Measurements from ENCODE around the gene IRF9.

IRF9 gene

GRCh38 chr14:24186831-24187538 is 25.9 kb downstream of the IRF9 start:
- Histone ChIP-seq H3K14ac (ENCODE audit: low read length) (no peak overlapping the region), H2BK12ac (ENCODE audit: low read length) (no peak overlapping the region), H2BK15ac (ENCODE audit: low read length) (no peak overlapping the region), H3K36me3 (replicated peaks in 1 of 2; ENCODE audit: control insufficient read depth in 2 of 2, insufficient read depth in 2 of 2, low read length in 2 of 2) (peaks cover 51 to 77% of the 10 kb centered on the region in 2 donors), H3K79me1 (ENCODE audit: low read depth, low read length) (peaks cover 7% of the 10 kb centered on the region), H3K4me1 (ENCODE audit: control insufficient read depth in 2 of 2, insufficient read depth in 1 of 2, low read depth in 1 of 2, low read length in 2 of 2) (peaks cover 4 to 7% of the 10 kb centered on the region in 2 donors), H3K27me3 (ENCODE audit: control insufficient read depth in 3 of 3, insufficient read depth in 3 of 3, low read depth in 1 of 3, low read length in 3 of 3) (no peaks in the 10 kb centered on the region), H2BK120ac (ENCODE audit: low read depth, low read length) (no peak overlapping the region), H2AK5ac (ENCODE audit: low read depth, low read length) (no peak overlapping the region), H2AFZ (ENCODE audit: low read length) (no peak overlapping the region), H3K4me2 (ENCODE audit: insufficient read depth, low read length, poor library complexity, severe bottlenecking) (no peak overlapping the region), H4K91ac (ENCODE audit: low read depth, low read length, poor library complexity) (no peak overlapping the region), H3K4ac (ENCODE audit: low read length) (no peak overlapping the region), H4K8ac (ENCODE audit: low read depth, low read length) (no peak overlapping the region), H3K27ac (replicated peaks; ENCODE audit: low read length) (no peak overlapping the region), H3K9me3 (replicated peaks in 1 of 2; ENCODE audit: control insufficient read depth in 2 of 2, insufficient read depth in 1 of 2, low read depth in 1 of 2, low read length in 2 of 2) (no peaks in the 10 kb centered on the region), H3K18ac (ENCODE audit: low read length) (no peak overlapping the region), H2BK5ac (ENCODE audit: low read length) (no peak overlapping the region), H3K9ac (ENCODE audit: low read depth, low read length, poor library complexity) (no peak overlapping the region), H3K23ac (ENCODE audit: low read depth, low read length, poor library complexity) (no peak overlapping the region), H3K4me3 (ENCODE audit: low read length in 2 of 2) (peak overlapping the region in 1 of 2 donors; percentile 79)
- DNase-seq (ENCODE audit: low spot score): no peak
- WGBS, 2 donors (ENCODE audit: extremely low coverage in 2 of 2, insufficient read length in 2 of 2, insufficient replicate concordance in 1 of 2): no CpG with 5 or more reads among the region's 10 CpGs

DNA sequence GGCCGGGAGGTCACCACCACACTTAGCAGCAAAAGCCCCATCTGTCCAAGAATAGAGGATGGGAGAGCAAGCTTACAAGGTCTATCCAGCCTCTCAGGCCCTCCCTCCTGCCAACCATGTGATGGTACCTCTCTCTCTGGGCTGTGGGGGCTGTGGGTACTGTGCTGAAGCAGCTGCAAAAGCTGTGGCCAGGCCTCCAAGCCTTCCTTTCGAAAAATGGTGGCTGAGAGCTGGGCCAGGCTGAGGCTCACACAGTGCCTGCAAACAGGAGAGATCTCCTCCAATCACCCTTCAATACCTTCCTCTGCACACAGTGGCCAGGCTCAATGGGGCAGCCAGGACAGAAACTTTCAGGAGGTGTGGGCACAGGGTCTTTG is 26.5 kb downstream of the IRF9 start:
- Histone ChIP-seq H2BK12ac (ENCODE audit: low read length) (no peak overlapping the region), H4K91ac (ENCODE audit: low read depth, low read length, poor library complexity) (no peak overlapping the region), H4K8ac (ENCODE audit: low read depth, low read length) (no peak overlapping the region), H3K14ac (ENCODE audit: low read length) (no peak overlapping the region), H2AK5ac (ENCODE audit: low read depth, low read length) (no peak overlapping the region), H3K18ac (ENCODE audit: low read length) (no peak overlapping the region), H3K4me2 (ENCODE audit: insufficient read depth, low read length, poor library complexity, severe bottlenecking) (peak overlapping the region; percentile 92), H3K27ac (replicated peaks; ENCODE audit: low read length) (no peak overlapping the region), H3K9ac (ENCODE audit: low read depth, low read length, poor library complexity) (no peak overlapping the region), H2AFZ (ENCODE audit: low read length) (no peak overlapping the region), H3K27me3 (ENCODE audit: control insufficient read depth in 3 of 3, insufficient read depth in 3 of 3, low read depth in 1 of 3, low read length in 3 of 3) (no peaks in the 10 kb centered on the region), H3K23ac (ENCODE audit: low read depth, low read length, poor library complexity) (no peak overlapping the region), H2BK120ac (ENCODE audit: low read depth, low read length) (no peak overlapping the region), H3K4me1 (ENCODE audit: control insufficient read depth in 2 of 2, insufficient read depth in 1 of 2, low read depth in 1 of 2, low read length in 2 of 2) (peaks cover 4 to 7% of the 10 kb centered on the region in 2 donors), H3K4me3 (ENCODE audit: low read length in 2 of 2) (peak overlapping the region; percentile 33 to 79), H2BK5ac (ENCODE audit: low read length) (no peak overlapping the region), H2BK15ac (ENCODE audit: low read length) (no peak overlapping the region), H3K4ac (ENCODE audit: low read length) (no peak overlapping the region), H3K79me1 (ENCODE audit: low read depth, low read length) (peaks cover 7% of the 10 kb centered on the region), H3K9me3 (replicated peaks in 1 of 2; ENCODE audit: control insufficient read depth in 2 of 2, insufficient read depth in 1 of 2, low read depth in 1 of 2, low read length in 2 of 2) (no peaks in the 10 kb centered on the region), H3K36me3 (replicated peaks in 1 of 2; ENCODE audit: control insufficient read depth in 2 of 2, insufficient read depth in 2 of 2, low read length in 2 of 2) (peaks cover 51 to 77% of the 10 kb centered on the region in 2 donors)
- no peak for DNase-seq (ENCODE audit: low spot score)
- WGBS, 2 donors (ENCODE audit: extremely low coverage in 2 of 2, insufficient read length in 2 of 2, insufficient replicate concordance in 1 of 2): no CpG with 5 or more reads among the region's 2 CpGs

DNA sequence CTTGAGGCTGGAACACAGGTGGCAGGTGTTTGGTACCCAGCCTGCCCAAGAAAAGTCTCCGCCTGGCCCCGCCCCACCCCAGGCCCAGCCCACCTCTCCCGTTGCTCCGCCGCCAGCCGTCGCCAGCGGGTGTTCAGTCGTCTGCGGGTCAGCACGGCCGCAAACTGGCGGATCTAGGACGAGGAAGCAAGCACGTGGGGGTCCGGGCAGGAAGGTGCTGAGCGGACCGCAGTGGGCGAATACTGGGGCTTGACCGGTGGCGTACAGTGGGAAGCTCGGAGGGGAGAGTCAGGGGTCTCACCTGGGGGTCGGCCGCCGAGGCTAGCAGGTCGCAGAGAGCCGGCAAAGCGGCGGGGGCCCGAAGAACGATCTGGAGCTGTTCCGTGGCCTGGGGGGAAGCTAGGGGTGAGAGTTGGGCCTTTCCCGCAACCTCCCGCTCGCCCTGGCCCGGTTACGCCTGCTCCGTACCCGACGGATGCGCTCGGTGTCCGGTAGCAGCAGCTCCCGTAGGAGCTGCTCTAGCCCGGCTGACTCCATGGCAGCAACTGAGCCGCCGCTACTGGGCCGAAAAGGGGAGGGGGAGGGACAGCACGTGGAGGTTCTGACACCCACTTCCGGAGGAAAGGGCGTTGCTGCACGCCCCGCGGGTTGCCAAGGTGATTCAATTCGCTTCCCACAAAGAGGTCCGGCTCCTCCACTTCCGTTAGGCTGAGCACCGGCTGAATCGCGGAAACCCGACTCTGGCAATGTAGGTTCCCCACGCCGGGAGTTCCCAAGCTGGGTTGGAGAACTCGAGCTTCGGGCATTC is 27.4 kb downstream of the IRF9 start, which contains the start of gene IPO4:
IPO4 (minus strand) TSS at position 566 of the 808 bp plus-strand sequence; CDS start at position 537, 29 bp downstream.
- Histone ChIP-seq H2BK15ac (ENCODE audit: low read length) (no peak within 1 kb of the TSS), H2AFZ (ENCODE audit: low read length) (peak within 1 kb of the TSS; percentile 86), H2BK5ac (ENCODE audit: low read length) (peak within 1 kb of the TSS; percentile 26), H3K27ac (replicated peaks; ENCODE audit: low read length) (peak within 1 kb of the TSS; percentile 50), H3K23ac (ENCODE audit: low read depth, low read length, poor library complexity) (peak within 1 kb of the TSS; percentile 70), H2BK120ac (ENCODE audit: low read depth, low read length) (no peak within 1 kb of the TSS), H3K4me1 (ENCODE audit: control insufficient read depth in 2 of 2, insufficient read depth in 1 of 2, low read depth in 1 of 2, low read length in 2 of 2) (peaks cover 4 to 7% of the 10 kb centered on the region in 2 donors), H3K14ac (ENCODE audit: low read length) (no peak within 1 kb of the TSS), H3K79me1 (ENCODE audit: low read depth, low read length) (peaks cover 9% of the 10 kb centered on the region), H3K4ac (ENCODE audit: low read length) (no peak within 1 kb of the TSS), H2AK5ac (ENCODE audit: low read depth, low read length) (peak within 1 kb of the TSS; percentile 38), H4K91ac (ENCODE audit: low read depth, low read length, poor library complexity) (no peak within 1 kb of the TSS), H3K18ac (ENCODE audit: low read length) (peak within 1 kb of the TSS; percentile 88), H3K36me3 (replicated peaks in 1 of 2; ENCODE audit: control insufficient read depth in 2 of 2, insufficient read depth in 2 of 2, low read length in 2 of 2) (peaks cover 49 to 74% of the 10 kb centered on the region in 2 donors), H3K9me3 (replicated peaks in 1 of 2; ENCODE audit: control insufficient read depth in 2 of 2, insufficient read depth in 1 of 2, low read depth in 1 of 2, low read length in 2 of 2) (no peaks in the 10 kb centered on the region), H3K27me3 (ENCODE audit: control insufficient read depth in 3 of 3, insufficient read depth in 3 of 3, low read depth in 1 of 3, low read length in 3 of 3) (no peaks in the 10 kb centered on the region), H4K8ac (ENCODE audit: low read depth, low read length) (no peak within 1 kb of the TSS), H3K4me2 (ENCODE audit: insufficient read depth, low read length, poor library complexity, severe bottlenecking) (peak within 1 kb of the TSS; percentile 92), H3K9ac (ENCODE audit: low read depth, low read length, poor library complexity) (peak within 1 kb of the TSS; percentile 90), H3K4me3 (ENCODE audit: low read length in 2 of 2) (peak within 1 kb of the TSS; percentile 79 to 94), H2BK12ac (ENCODE audit: low read length) (no peak within 1 kb of the TSS)
- no CpG with 5 or more reads among the region's 65 CpGs for WGBS, 2 donors (ENCODE audit: extremely low coverage in 2 of 2, insufficient read length in 2 of 2, insufficient replicate concordance in 1 of 2)
- peak; percentile 93 for DNase-seq (ENCODE audit: low spot score)

GRCh38 chr14:24189059-24189375 is 28.0 kb downstream of the IRF9 start:
- Histone ChIP-seq H2BK12ac (ENCODE audit: low read length) (no peak overlapping the region), H3K27me3 (ENCODE audit: control insufficient read depth in 3 of 3, insufficient read depth in 3 of 3, low read depth in 1 of 3, low read length in 3 of 3) (no peaks in the 10 kb centered on the region), H3K4me1 (ENCODE audit: control insufficient read depth in 2 of 2, insufficient read depth in 1 of 2, low read depth in 1 of 2, low read length in 2 of 2) (peaks cover 4 to 7% of the 10 kb centered on the region in 2 donors), H3K23ac (ENCODE audit: low read depth, low read length, poor library complexity) (no peak overlapping the region), H3K9ac (ENCODE audit: low read depth, low read length, poor library complexity) (no peak overlapping the region), H2BK5ac (ENCODE audit: low read length) (no peak overlapping the region), H3K4me3 (ENCODE audit: low read length in 2 of 2) (peak overlapping the region in 1 of 2 donors; percentile 79), H3K4me2 (ENCODE audit: insufficient read depth, low read length, poor library complexity, severe bottlenecking) (no peak overlapping the region), H3K18ac (ENCODE audit: low read length) (no peak overlapping the region), H3K14ac (ENCODE audit: low read length) (no peak overlapping the region), H2AK5ac (ENCODE audit: low read depth, low read length) (no peak overlapping the region), H3K4ac (ENCODE audit: low read length) (no peak overlapping the region), H3K9me3 (replicated peaks in 1 of 2; ENCODE audit: control insufficient read depth in 2 of 2, insufficient read depth in 1 of 2, low read depth in 1 of 2, low read length in 2 of 2) (no peaks in the 10 kb centered on the region), H3K27ac (replicated peaks; ENCODE audit: low read length) (no peak overlapping the region), H2AFZ (ENCODE audit: low read length) (peak overlapping the region; percentile 45), H4K8ac (ENCODE audit: low read depth, low read length) (no peak overlapping the region), H2BK15ac (ENCODE audit: low read length) (no peak overlapping the region), H3K36me3 (replicated peaks in 1 of 2; ENCODE audit: control insufficient read depth in 2 of 2, insufficient read depth in 2 of 2, low read length in 2 of 2) (peaks cover 47 to 72% of the 10 kb centered on the region in 2 donors), H2BK120ac (ENCODE audit: low read depth, low read length) (no peak overlapping the region), H4K91ac (ENCODE audit: low read depth, low read length, poor library complexity) (no peak overlapping the region), H3K79me1 (ENCODE audit: low read depth, low read length) (peaks cover 9% of the 10 kb centered on the region)
- DNase-seq (ENCODE audit: low spot score): no peak
- no CpG with 5 or more reads among the region's 3 CpGs for WGBS, 2 donors (ENCODE audit: extremely low coverage in 2 of 2, insufficient read length in 2 of 2, insufficient replicate concordance in 1 of 2)
